Breast epithelium (tissue), 4 donors: ENCODE measurements around the gene MYO1F. TPM values are rescaled to one million over a fixed set of nuclear protein-coding genes. Genes with fewer than 3 reads are reported as not detected.
A peak's percentile ranks its signal among the peaks of the same experiment; 100 is the strongest.

ENCODE experiments used
- DNase-seq, 2 donors: peaks; one replicate each; pipeline ENCODE4 v3.0.0-alpha.2; 2019; ENCODE audit warnings: low spot score in 2 of 2
- H3K27ac ChIP-seq, 2 donors: fragments of 200-600 bp; sonication (generic) in 1 of 2; one replicate each; pipeline ENCODE4 v1.5.1; 2016 to 2019; ENCODE audit warnings: mild to moderate bottlenecking in 1 of 2
- H3K27me3 ChIP-seq, 2 donors: fragments of 200-600 bp; sonication (generic) in 1 of 2; one replicate each; pipeline versions ENCODE4 v1.5.1 to v1.6.0; 2017 to 2019; ENCODE audit warnings: control low read depth in 1 of 2, mild to moderate bottlenecking in 1 of 2
- H3K36me3 ChIP-seq: fragments of 200-600 bp; one replicate; pipeline ENCODE4 v1.5.1; 2019
- H3K4me1 ChIP-seq, 2 donors: fragments of 200-600 bp; sonication (generic); one replicate each; pipeline ENCODE4 v1.5.1; 2016 to 2019; ENCODE audit warnings: control low read depth in 1 of 2
- H3K4me3 ChIP-seq, 3 donors: fragments of 200-600 bp; sonication (generic); 1 replicate in 2 of 3; 2 replicates in 1 of 3; pipeline ENCODE4 v1.5.1; 2016 to 2019; ENCODE audit warnings: mild to moderate bottlenecking in 3 of 3, moderate library complexity in 2 of 3
- H3K9me3 ChIP-seq, 2 donors: fragments of 200-600 bp; sonication (generic) in 1 of 2; one replicate each; pipeline ENCODE4 v1.5.1; 2016 to 2019; ENCODE audit warnings: control low read depth in 1 of 2
- POLR2A ChIP-seq: fragments of 450-650 bp; IDR thresholded peaks from one replicate; pipeline ENCODE4 v1.6.1; 2016; ENCODE audit warnings: antibody characterized with exemption, mild to moderate bottlenecking, moderate library complexity
- POLR2AphosphoS5 ChIP-seq, 3 donors: sonication (generic); formaldehyde crosslinking; IDR thresholded peaks; one replicate each; pipeline ENCODE4 v1.6.1; 2017; ENCODE audit warnings: antibody characterized with exemption in 3 of 3
- intact Hi-C: fragments of 100-400 bp; cut with DNase I; formaldehyde crosslinking; loops from one replicate; pipeline ENCODE4 v1.15.1; 2023; ENCODE audit warnings: low total_unique reads
- total RNA-seq, 3 donors: library from RNA; depleted of rRNA; stranded (reverse); fragments of >200 nt; gene quantifications; one replicate each; pipeline ENCODE4 v1.1.0, GENCODE V29; 2016
- TF ChIP-seq, protein P1 (sequence below), 3 donors: fragments of 450-650 bp; IDR thresholded peaks; one replicate each; pipeline ENCODE4 v1.5.1; 2016 to 2017; ENCODE audit warnings: antibody characterized with exemption in 3 of 3, mild to moderate bottlenecking in 3 of 3, moderate library complexity in 3 of 3

Gene MYO1F
- total RNA-seq, 3 donors from 2014 or later, result 8.5 to 31.0 (median 11.3) TPM

DNA sequence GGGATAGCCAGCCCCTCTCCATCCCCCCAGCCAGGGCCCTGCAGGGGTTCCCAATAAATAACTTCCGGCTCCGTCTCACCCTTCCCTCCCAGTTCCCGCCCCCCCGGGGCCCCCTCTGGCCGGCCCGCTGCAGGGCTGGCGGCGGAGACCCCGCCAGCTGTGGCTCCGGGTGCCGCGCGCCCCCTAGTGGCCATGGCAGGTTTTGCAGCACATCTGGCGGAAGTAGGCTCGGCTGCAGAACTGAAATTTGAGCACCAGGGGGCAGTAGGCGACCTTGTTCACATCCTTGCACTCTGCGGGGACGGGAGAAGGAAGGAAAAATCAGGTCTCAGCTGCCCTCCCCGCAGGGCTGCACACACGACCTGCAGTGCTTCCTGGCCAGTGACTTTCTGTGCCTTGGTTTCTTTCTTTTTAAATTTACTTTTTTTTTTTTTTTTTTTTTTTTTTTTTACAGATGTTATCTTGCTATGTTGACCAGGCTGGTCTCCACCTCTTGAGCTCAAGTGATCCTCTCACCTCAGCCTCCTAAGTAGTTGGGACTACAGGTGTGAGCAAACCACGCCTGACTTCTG lies 3.6 kb upstream of the MYO1F start:
- Histone ChIP-seq H3K9me3 (no peaks in the 10 kb centered on the region), H3K4me1 (no peaks in the 10 kb centered on the region), H3K36me3 (peaks cover 7% of the 10 kb centered on the region), H3K4me3 (no peak overlapping the region), H3K27me3 (peaks cover 0 to 12% of the 10 kb centered on the region in 2 donors), H3K27ac (no peak overlapping the region)
- DNase-seq, result peak; percentile 62 to 72
- intact Hi-C loops, result no loop called here
- TF ChIP-seq POLR2A, result no peak
- TF ChIP-seq, protein P1, sequence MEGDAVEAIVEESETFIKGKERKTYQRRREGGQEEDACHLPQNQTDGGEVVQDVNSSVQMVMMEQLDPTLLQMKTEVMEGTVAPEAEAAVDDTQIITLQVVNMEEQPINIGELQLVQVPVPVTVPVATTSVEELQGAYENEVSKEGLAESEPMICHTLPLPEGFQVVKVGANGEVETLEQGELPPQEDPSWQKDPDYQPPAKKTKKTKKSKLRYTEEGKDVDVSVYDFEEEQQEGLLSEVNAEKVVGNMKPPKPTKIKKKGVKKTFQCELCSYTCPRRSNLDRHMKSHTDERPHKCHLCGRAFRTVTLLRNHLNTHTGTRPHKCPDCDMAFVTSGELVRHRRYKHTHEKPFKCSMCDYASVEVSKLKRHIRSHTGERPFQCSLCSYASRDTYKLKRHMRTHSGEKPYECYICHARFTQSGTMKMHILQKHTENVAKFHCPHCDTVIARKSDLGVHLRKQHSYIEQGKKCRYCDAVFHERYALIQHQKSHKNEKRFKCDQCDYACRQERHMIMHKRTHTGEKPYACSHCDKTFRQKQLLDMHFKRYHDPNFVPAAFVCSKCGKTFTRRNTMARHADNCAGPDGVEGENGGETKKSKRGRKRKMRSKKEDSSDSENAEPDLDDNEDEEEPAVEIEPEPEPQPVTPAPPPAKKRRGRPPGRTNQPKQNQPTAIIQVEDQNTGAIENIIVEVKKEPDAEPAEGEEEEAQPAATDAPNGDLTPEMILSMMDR (IDR thresholded peaks at IDR 0.05), result peak; percentile 64 to 97 (median 94)
- no peak for TF ChIP-seq POLR2AphosphoS5 (IDR thresholded peaks at IDR 0.05)

GRCh38 chr19:8578642-8579265 lies 1.5 kb upstream of the MYO1F start:
- H3K9me3 ChIP-seq, result no peaks in the 10 kb centered on the region
- no peaks in the 10 kb centered on the region for H3K4me1 ChIP-seq
- intact Hi-C loops, result no loop called here
- no peak overlapping the region for H3K27ac ChIP-seq
- TF ChIP-seq POLR2AphosphoS5 (IDR thresholded peaks at IDR 0.05) (no peak), POLR2A (no peak)
- TF ChIP-seq, protein P1 (IDR thresholded peaks at IDR 0.05), result peak; percentile 74 to 77 (median 75)
- no peaks in the 10 kb centered on the region for H3K36me3 ChIP-seq
- peak; percentile 58 to 73 for DNase-seq
- H3K27me3 ChIP-seq, result peaks cover 0 to 12% of the 10 kb centered on the region in 2 donors
- no peak overlapping the region for H3K4me3 ChIP-seq

- Histone ChIP-seq H3K36me3 (no peaks in the 10 kb centered on the region), H3K4me3 (no peak overlapping the region), H3K27ac (no peak overlapping the region), H3K4me1 (no peaks in the 10 kb centered on the region), H3K27me3 (peaks cover 0 to 12% of the 10 kb centered on the region in 2 donors), H3K9me3 (no peaks in the 10 kb centered on the region)
- TF ChIP-seq POLR2AphosphoS5 (IDR thresholded peaks at IDR 0.05) (no peak), POLR2A (no peak)
- TF ChIP-seq, protein P1 (IDR thresholded peaks at IDR 0.05), result no peak
- intact Hi-C loops, result no loop called here
- DNase-seq, result no peak
These were observed 499 bp upstream of the MYO1F start for GRCh38 chr19:8577741-8578140.

- H3K4me1 ChIP-seq, result no peaks in the 10 kb centered on the region
- TF ChIP-seq POLR2AphosphoS5 (IDR thresholded peaks at IDR 0.05) (no peak), POLR2A (no peak)
- TF ChIP-seq, protein P1 (IDR thresholded peaks at IDR 0.05), result no peak
These were observed 809 bp downstream of the MYO1F start for GRCh38 chr19:8576273-8576993.

More at GRCh38 chr19:8576273-8576993, 809 bp downstream of the MYO1F start:
- Histone ChIP-seq H3K27me3 (peaks cover 0 to 12% of the 10 kb centered on the region in 2 donors), H3K4me3 (peak overlapping the region; percentile 27 to 40 (median 40)), H3K9me3 (no peaks in the 10 kb centered on the region), H3K36me3 (no peaks in the 10 kb centered on the region), H3K27ac (no peak overlapping the region)
- no peak for DNase-seq
- intact Hi-C loops, result no loop called here
